CD4-positive, alpha-beta T cell treated with Interleukin-12 subunit alpha and Interleukin-12 subunit beta, for 1 hour (primary cell): ENCODE measurements around the gene FBXL17.

Experiments
- DNase-seq: peaks from one replicate; pipeline ENCODE4 v3.0.0-alpha.2; 2020

The FBXL17 gene

GRCh38 chr5:107941036-107941435 is 440.9 kb downstream of the FBXL17 start:
- DNase-seq: no peak

- no peak for DNase-seq
Observed at GRCh38 chr5:107937651-107938355, 444.1 kb downstream of the FBXL17 start.

GRCh38 chr5:107937204-107937603 is 444.7 kb downstream of the FBXL17 start:
- no peak for DNase-seq

- DNase-seq: no peak
Observed at GRCh38 chr5:107936515-107936914, 445.4 kb downstream of the FBXL17 start.

GRCh38 chr5:107935645-107936044 is 446.3 kb downstream of the FBXL17 start:
- DNase-seq: no peak

GRCh38 chr5:107933326-107933725 is 448.6 kb downstream of the FBXL17 start:
- no peak for DNase-seq

- DNase-seq: no peak
Observed at GRCh38 chr5:107930891-107931290, 451.0 kb downstream of the FBXL17 start.

GRCh38 chr5:107930092-107930491 is 451.8 kb downstream of the FBXL17 start:
- no peak for DNase-seq

- no peak for DNase-seq
Observed at GRCh38 chr5:107929080-107929479, 452.8 kb downstream of the FBXL17 start.

- no peak for DNase-seq
Observed at GRCh38 chr5:107926121-107926520, 455.8 kb downstream of the FBXL17 start.

- DNase-seq: no peak
Observed at GRCh38 chr5:107925200-107925599, 456.7 kb downstream of the FBXL17 start.

GRCh38 chr5:107919969-107920368 is 461.9 kb downstream of the FBXL17 start:
- DNase-seq: no peak

GRCh38 chr5:107919361-107919760 is 462.5 kb downstream of the FBXL17 start:
- no peak for DNase-seq

- no peak for DNase-seq
Observed at GRCh38 chr5:107917983-107918382, 463.9 kb downstream of the FBXL17 start.

- DNase-seq: no peak
Observed at GRCh38 chr5:107916731-107917725, 464.9 kb downstream of the FBXL17 start.

GRCh38 chr5:107915176-107915812 is 466.6 kb downstream of the FBXL17 start:
- DNase-seq: no peak

GRCh38 chr5:107913494-107913893 is 468.4 kb downstream of the FBXL17 start:
- no peak for DNase-seq

GRCh38 chr5:107900721-107901120 is 481.2 kb downstream of the FBXL17 start:
- no peak for DNase-seq

- no peak for DNase-seq
Observed at GRCh38 chr5:107894361-107894760, 487.5 kb downstream of the FBXL17 start.

- DNase-seq: no peak
Observed at GRCh38 chr5:107893642-107894041, 488.3 kb downstream of the FBXL17 start.

- no peak for DNase-seq
Observed at GRCh38 chr5:107889387-107889786, 492.5 kb downstream of the FBXL17 start.

GRCh38 chr5:107888541-107888940 is 493.4 kb downstream of the FBXL17 start:
- no peak for DNase-seq

- no peak for DNase-seq
Observed at GRCh38 chr5:107887166-107887943, 494.5 kb downstream of the FBXL17 start.
